AG04450 (cell line): ENCODE data around the gene LMF1. TPM values are rescaled to one million over a fixed set of nuclear protein-coding genes. Genes with fewer than 3 reads are reported as not detected.
"Not testable (repeated sequence)": the region's sequence is repeated elsewhere in the genome, so short reads cannot be mapped to it uniquely, and the experiment has no call there.

ENCODE experiments used
- CTCF ChIA-PET: fragments of 300-600, 350-600 bp; formaldehyde crosslinking; extraction: SDS; loops from one replicate; lab custom pipeline; 2022; ENCODE audit warnings: antibody characterized with exemption, inconsistent platforms; lab: Charles Lee
- POLR2A ChIA-PET: fragments of 350-600 bp; formaldehyde crosslinking; extraction: SDS; loops from one replicate; lab custom pipeline; 2021; ENCODE audit warnings: antibody characterized with exemption, inconsistent platforms; lab: Yijun Ruan, JAX
- DNase-seq: peaks from one replicate; pipeline ENCODE4 v3.0.0-alpha.2; 2011; ENCODE audit warnings: low read depth, low spot score
- H3K27ac ChIP-seq: one replicate; pipeline ENCODE4 v1.5.1; 2012; ENCODE audit warnings: low read depth, low read length, control low read depth
- H3K27me3 ChIP-seq: one replicate; pipeline ENCODE4 v1.6.0; 2012; ENCODE audit warnings: low read length; ENCODE audit not compliant: control insufficient read depth, insufficient read depth
- H3K4me3 ChIP-seq: 2 replicates; pipeline ENCODE4 v1.5.1; 2011; ENCODE audit warnings: mild to moderate bottlenecking, low read depth, low read length, control low read depth
- H3K9me3 ChIP-seq: 2 replicates; pipeline ENCODE4 v1.5.1; 2012; ENCODE audit warnings: low read length; ENCODE audit not compliant: control insufficient read depth, insufficient read depth
- CTCF ChIP-seq: IDR thresholded peaks from 2 replicates; pipeline ENCODE4 v1.5.1; 2011; ENCODE audit warnings: low read depth, low read length, control low read depth, inconsistent platforms
- polyA plus RNA-seq: library from polyadenylated mRNA; depleted of rRNA; stranded (reverse); fragments of >200 nt; gene quantifications from 2 replicates; pipeline ENCODE4 v1.2.3, GENCODE V29; 2011

The LMF1 gene
- polyA plus RNA-seq, 1 experiment, result 11.8 TPM

GRCh38 chr16:840561-841454 lies 130.0 kb downstream of the LMF1 start:
- no peak overlapping the region for H3K4me3 ChIP-seq
- no peaks in the 10 kb centered on the region for H3K27me3 ChIP-seq
- TF ChIP-seq CTCF, result no peak
- CTCF ChIA-PET, result no interaction called here
- POLR2A ChIA-PET, result no interaction called here
- DNase-seq, result no peak
- H3K9me3 ChIP-seq, result peaks cover 84% of the 10 kb centered on the region
- no peak overlapping the region for H3K27ac ChIP-seq

- Histone ChIP-seq H3K9me3 (peaks cover 83% of the 10 kb centered on the region), H3K27me3 (no peaks in the 10 kb centered on the region), H3K4me3 (no peak overlapping the region), H3K27ac (no peak overlapping the region)
- ChIA-PET POLR2A (no interaction called here), CTCF (no interaction called here)
- DNase-seq, result no peak
- TF ChIP-seq CTCF, result no peak
Measured at GRCh38 chr16:839643-840408, 131.0 kb downstream of the LMF1 start.

- CTCF ChIA-PET, result no interaction called here
- no peak for TF ChIP-seq CTCF
- POLR2A ChIA-PET, result no interaction called here
- H3K27me3 ChIP-seq, result no peaks in the 10 kb centered on the region
- peaks cover 77% of the 10 kb centered on the region for H3K9me3 ChIP-seq
- no peak overlapping the region for H3K4me3 ChIP-seq
- DNase-seq, result no peak
- H3K27ac ChIP-seq, result no peak overlapping the region
Measured at GRCh38 chr16:838741-839140, 132.0 kb downstream of the LMF1 start.

GRCh38 chr16:836822-837221 lies 134.0 kb downstream of the LMF1 start:
- H3K27me3 ChIP-seq, H3K4me3 ChIP-seq, POLR2A ChIA-PET, DNase-seq, H3K27ac ChIP-seq, CTCF ChIA-PET: not testable (repeated sequence)
- H3K9me3 ChIP-seq, result peaks cover 73% of the 10 kb centered on the region

- Histone ChIP-seq H3K27ac (no peak overlapping the region), H3K9me3 (peaks cover 71% of the 10 kb centered on the region), H3K27me3 (no peaks in the 10 kb centered on the region), H3K4me3 (no peak overlapping the region)
- DNase-seq, result no peak
- ChIA-PET CTCF (no interaction called here), POLR2A (no interaction called here)
- no peak for TF ChIP-seq CTCF
Measured at GRCh38 chr16:836221-836620, 134.6 kb downstream of the LMF1 start.
